GM20431 (cell line): ENCODE measurements around the gene SESN1.
"Not testable (repeated sequence)": the region's sequence is repeated elsewhere in the genome, so short reads cannot be mapped to it uniquely, and the experiment has no call there.

ENCODE experiments used
- in situ Hi-C: fragments of 300-500 bp; cut with MseI, MboI; formaldehyde crosslinking; loops from one replicate; pipeline ENCODE4 v1.15.0; 2020; ENCODE audit warnings: low sequenced_read_pairs; ENCODE audit not compliant: unreplicated experiment

Gene SESN1

GRCh38 chr6:109008054-109008453 lies 86.6 kb downstream of the SESN1 start:
- in situ Hi-C loops, result no loop called here

- in situ Hi-C loops, result no loop called here
Measured at GRCh38 chr6:109007521-109007920, 87.1 kb downstream of the SESN1 start.

- in situ Hi-C loops, result no loop called here
Measured at GRCh38 chr6:109006818-109007217, 87.8 kb downstream of the SESN1 start.

GRCh38 chr6:109002882-109003281 lies 91.8 kb downstream of the SESN1 start:
- in situ Hi-C loops, result no loop called here

GRCh38 chr6:109002051-109002697 lies 92.5 kb downstream of the SESN1 start:
- in situ Hi-C loops, result no loop called here

GRCh38 chr6:109001291-109001894 lies 93.3 kb downstream of the SESN1 start:
- in situ Hi-C loops, result no loop called here

- in situ Hi-C loops, result no loop called here
Measured at GRCh38 chr6:109000289-109000688, 94.4 kb downstream of the SESN1 start.

- in situ Hi-C loops, result no loop called here
Measured at GRCh38 chr6:108999428-108999827, 95.2 kb downstream of the SESN1 start.

GRCh38 chr6:108998485-108998884 lies 96.2 kb downstream of the SESN1 start:
- in situ Hi-C loops, result no loop called here

- in situ Hi-C loops, result no loop called here
Measured at GRCh38 chr6:108996208-108996607, 98.4 kb downstream of the SESN1 start.

- in situ Hi-C loops, result no loop called here
Measured at GRCh38 chr6:108995296-108995695, 99.3 kb downstream of the SESN1 start.

- in situ Hi-C loops, result no loop called here
Measured at GRCh38 chr6:108993876-108994275, 100.8 kb downstream of the SESN1 start.

- in situ Hi-C loops, result no loop called here
Measured at GRCh38 chr6:108989700-108990099, 104.9 kb downstream of the SESN1 start.

- in situ Hi-C loops, result no loop called here
Measured at GRCh38 chr6:108988765-108989164, 105.9 kb downstream of the SESN1 start.

GRCh38 chr6:108988296-108988695 lies 106.3 kb downstream of the SESN1 start:
- in situ Hi-C loops, result no loop called here

- in situ Hi-C loops, result no loop called here
Measured at GRCh38 chr6:108987156-108987555, 107.5 kb downstream of the SESN1 start.

- in situ Hi-C loops, result no loop called here
Measured at GRCh38 chr6:108985301-108985700, 109.3 kb downstream of the SESN1 start.

- in situ Hi-C loops, result no loop called here
Measured at GRCh38 chr6:108983151-108983550, 111.5 kb downstream of the SESN1 start.

- in situ Hi-C loops, result no loop called here
Measured at GRCh38 chr6:108982154-108983113, 112.2 kb downstream of the SESN1 start.

- in situ Hi-C loops, result not testable (repeated sequence)
Measured at GRCh38 chr6:108978638-108979037, 116.0 kb downstream of the SESN1 start.

GRCh38 chr6:108974201-108974600 lies 120.4 kb downstream of the SESN1 start:
- in situ Hi-C loops, result no loop called here
